Subcutaneous adipose tissue (tissue), 4 donors: ENCODE measurements around the gene ZNF541. TPM values are rescaled to one million over a fixed set of nuclear protein-coding genes. Genes with fewer than 3 reads are reported as not detected.

Source experiments
- small RNA-seq: library from RNA; depleted of rRNA; stranded (forward); fragments of <200 nt; gene quantifications from one replicate; pipeline ENCODE3, GENCODE V24; 2016
- total RNA-seq, 4 donors: library from RNA; depleted of rRNA; stranded (reverse); fragments of >200 nt; gene quantifications; one replicate each; pipeline ENCODE4 v1.1.0, GENCODE V29; 2016
- TF ChIP-seq, protein P1 (sequence below): fragments of 450-650 bp; IDR thresholded peaks from one replicate; pipeline ENCODE4 v1.5.1; 2016; ENCODE audit warnings: low read depth, mild to moderate bottlenecking, control low read depth, antibody characterized with exemption, moderate library complexity

ZNF541 gene
- total RNA-seq, 4 donors from 2014 or later, result 0.44 to 2.3 TPM; not detected in 2

DNA sequence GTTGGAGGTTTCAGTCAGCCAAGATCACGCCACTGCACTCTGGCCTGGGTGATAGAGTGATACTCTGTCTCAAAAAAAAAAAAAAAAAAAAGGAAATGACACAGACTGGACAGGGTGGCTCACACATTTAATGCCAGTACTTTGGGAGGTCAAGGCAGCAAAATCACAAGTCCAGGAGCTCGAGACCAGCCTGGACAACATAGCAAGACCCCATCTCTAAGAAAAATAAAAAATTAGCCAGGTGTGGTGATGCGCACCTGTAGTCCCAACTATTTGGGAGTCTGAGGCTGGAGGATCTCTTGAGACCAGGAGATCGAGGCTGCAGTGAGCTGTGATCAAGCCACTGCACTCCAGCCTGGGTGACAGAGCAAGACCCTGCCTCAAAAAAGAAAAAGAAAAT lies 35.5 kb downstream of the ZNF541 start:
- TF ChIP-seq, protein P1, sequence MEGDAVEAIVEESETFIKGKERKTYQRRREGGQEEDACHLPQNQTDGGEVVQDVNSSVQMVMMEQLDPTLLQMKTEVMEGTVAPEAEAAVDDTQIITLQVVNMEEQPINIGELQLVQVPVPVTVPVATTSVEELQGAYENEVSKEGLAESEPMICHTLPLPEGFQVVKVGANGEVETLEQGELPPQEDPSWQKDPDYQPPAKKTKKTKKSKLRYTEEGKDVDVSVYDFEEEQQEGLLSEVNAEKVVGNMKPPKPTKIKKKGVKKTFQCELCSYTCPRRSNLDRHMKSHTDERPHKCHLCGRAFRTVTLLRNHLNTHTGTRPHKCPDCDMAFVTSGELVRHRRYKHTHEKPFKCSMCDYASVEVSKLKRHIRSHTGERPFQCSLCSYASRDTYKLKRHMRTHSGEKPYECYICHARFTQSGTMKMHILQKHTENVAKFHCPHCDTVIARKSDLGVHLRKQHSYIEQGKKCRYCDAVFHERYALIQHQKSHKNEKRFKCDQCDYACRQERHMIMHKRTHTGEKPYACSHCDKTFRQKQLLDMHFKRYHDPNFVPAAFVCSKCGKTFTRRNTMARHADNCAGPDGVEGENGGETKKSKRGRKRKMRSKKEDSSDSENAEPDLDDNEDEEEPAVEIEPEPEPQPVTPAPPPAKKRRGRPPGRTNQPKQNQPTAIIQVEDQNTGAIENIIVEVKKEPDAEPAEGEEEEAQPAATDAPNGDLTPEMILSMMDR, result no peak

GRCh38 chr19:47534628-47535027 lies 38.3 kb downstream of the ZNF541 start:
- TF ChIP-seq, protein P1, result no peak

- TF ChIP-seq, protein P1, result no peak
Observed at GRCh38 chr19:47531640-47532387, 41.1 kb downstream of the ZNF541 start.

DNA sequence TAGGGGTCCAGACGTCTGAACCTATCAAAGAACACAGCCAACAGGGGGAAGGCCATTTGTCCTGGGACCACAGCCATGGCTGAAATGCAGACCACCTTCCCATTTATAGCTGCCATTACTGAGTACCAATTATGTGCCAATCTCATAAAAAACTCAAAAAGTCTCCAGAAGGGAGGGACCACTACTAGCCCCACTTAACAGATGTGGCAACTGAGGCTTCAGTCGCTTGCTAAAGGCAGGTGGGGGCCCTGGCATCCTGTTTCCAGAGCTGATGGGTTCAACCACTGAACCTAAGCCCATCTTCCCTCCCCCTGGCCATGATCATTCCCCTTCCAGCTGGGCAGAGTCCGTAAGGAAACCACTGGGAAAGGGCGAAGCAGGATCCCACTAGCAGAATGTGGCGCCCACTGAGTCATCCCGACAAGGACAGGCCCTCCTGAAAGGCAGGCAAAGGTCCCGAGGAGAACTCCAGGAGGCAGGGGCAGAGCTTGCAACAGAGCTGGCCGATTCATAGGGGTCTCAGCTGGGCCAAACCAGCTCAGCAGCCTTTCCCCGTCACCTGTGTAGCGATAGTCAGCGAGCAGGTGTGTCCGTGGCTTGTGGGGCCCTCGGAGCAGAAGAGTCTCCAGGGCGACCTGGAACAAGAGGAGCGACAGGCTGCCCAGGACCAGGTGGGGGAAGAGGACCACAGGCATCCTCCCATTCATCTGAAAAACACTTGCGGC lies 43.8 kb downstream of the ZNF541 start:
- TF ChIP-seq, protein P1, result no peak

- TF ChIP-seq, protein P1, result no peak
Observed at GRCh38 chr19:47526798-47527197, 46.1 kb downstream of the ZNF541 start.

- TF ChIP-seq, protein P1, result no peak
Observed at GRCh38 chr19:47523473-47523872, 49.5 kb downstream of the ZNF541 start.

Small RNA genes within 50 kb of the gene (small RNA-seq; reads per million reads assigned to genes)
- gene RN7SL322P, result not detected

Other genes with a start within 250 kb of the ZNF541 start
- gene C5AR2, start 241.0 kb downstream of the ZNF541 start, total RNA-seq, result 10 to 100 TPM in 2 of 4 donors, 1 to 10 TPM in 2; 1.3 to 27.9 (median 8.4) TPM
- 1 to 10 TPM; 7.3 to 8.2 (median 8.1) TPM for gene DHX34, start 223.8 kb downstream of the ZNF541 start, total RNA-seq
- 10 to 100 TPM in 1 of 4 donors, 1 to 10 TPM in 3; 3.8 to 10.5 (median 6.0) TPM for gene MEIS3, start 153.6 kb downstream of the ZNF541 start, total RNA-seq
- gene SLC8A2, start 101.3 kb downstream of the ZNF541 start, total RNA-seq, result 1 to 10 TPM in 1 of 4 donors, under 1 TPM in 2, not detected in 1; 0.17 to 4.3 (median 0.22) TPM
- 1 to 10 TPM; 3.9 to 7.2 (median 4.1) TPM for gene KPTN, start 88.9 kb downstream of the ZNF541 start, total RNA-seq
- 100 to 1,000 TPM in 1 of 4 donors, 10 to 100 TPM in 3; 73.5 to 179 (median 90.9) TPM for gene NAPA, start 58.1 kb downstream of the ZNF541 start, total RNA-seq
- 10 to 100 TPM in 2 of 4 donors, 1 to 10 TPM in 2; 5.1 to 13.2 (median 8.8) TPM for gene BICRA, start 36.0 kb upstream of the ZNF541 start, total RNA-seq
- gene EHD2, start 140.3 kb upstream of the ZNF541 start, total RNA-seq, result 100 to 1,000 TPM in 3 of 4 donors, 10 to 100 TPM in 1; 77.5 to 340 (median 130) TPM
- gene NOP53, start 172.4 kb upstream of the ZNF541 start, total RNA-seq, result 100 to 1,000 TPM; 154 to 426 (median 281) TPM
- 100 to 1,000 TPM; 185 to 262 (median 222) TPM for gene SELENOW, start 205.6 kb upstream of the ZNF541 start, total RNA-seq
- gene TPRX1, start 231.4 kb upstream of the ZNF541 start, total RNA-seq, result not detected
- not detected for gene CRX, start 248.8 kb upstream of the ZNF541 start, total RNA-seq